Left cardiac atrium (tissue), 4 donors: ENCODE measurements around the gene KRT81. TPM values are rescaled to one million over a fixed set of nuclear protein-coding genes. Genes with fewer than 3 reads are reported as not detected.
"Not testable (repeated sequence)": the region's sequence is repeated elsewhere in the genome, so short reads cannot be mapped to it uniquely, and the experiment has no call there.

Experiments used
- ATAC-seq, 2 donors: fragments of 200-7000 bp; cut with Tn5 transposase; one replicate each; pipeline ENCODE4 v1.9.1; 2020; ENCODE audit warnings: mild to moderate bottlenecking in 2 of 2, moderate library complexity in 2 of 2
- DNase-seq: peaks from one replicate; pipeline ENCODE4 v3.0.0-alpha.2; 2020
- intact Hi-C, 2 donors: fragments of 100-400 bp; cut with DNase I; formaldehyde crosslinking; loops; one replicate each; pipeline versions ENCODE4 v1.14.1 to v1.15.1; 2022 to 2023
- total RNA-seq, 2 donors: library from RNA; stranded (reverse); fragmentation: NEBNext Ultra II Directional; extraction: Animal tissue kit (Norgen Biotek cat#: 25700); gene quantifications; one replicate each; pipeline ENCODE4 v1.2.1, GENCODE V29; 2021
- donor health status: DM: no; HTN: yes; CAD: no.
- donor health status: DM: no; HTN: yes; CAD: no; lungs with severe emphysema.
- donor health status: DM: yes; HTN: yes; CAD: no.
- donor health status: Dilated cardiomyopathy.

Gene KRT81
- total RNA-seq, 2 donors from 2014 or later, result not detected

- intact Hi-C loops, DNase-seq, ATAC-seq: not testable (repeated sequence)
These were observed 13.6 kb upstream of the KRT81 start for GRCh38 chr12:52304941-52305411.

DNA sequence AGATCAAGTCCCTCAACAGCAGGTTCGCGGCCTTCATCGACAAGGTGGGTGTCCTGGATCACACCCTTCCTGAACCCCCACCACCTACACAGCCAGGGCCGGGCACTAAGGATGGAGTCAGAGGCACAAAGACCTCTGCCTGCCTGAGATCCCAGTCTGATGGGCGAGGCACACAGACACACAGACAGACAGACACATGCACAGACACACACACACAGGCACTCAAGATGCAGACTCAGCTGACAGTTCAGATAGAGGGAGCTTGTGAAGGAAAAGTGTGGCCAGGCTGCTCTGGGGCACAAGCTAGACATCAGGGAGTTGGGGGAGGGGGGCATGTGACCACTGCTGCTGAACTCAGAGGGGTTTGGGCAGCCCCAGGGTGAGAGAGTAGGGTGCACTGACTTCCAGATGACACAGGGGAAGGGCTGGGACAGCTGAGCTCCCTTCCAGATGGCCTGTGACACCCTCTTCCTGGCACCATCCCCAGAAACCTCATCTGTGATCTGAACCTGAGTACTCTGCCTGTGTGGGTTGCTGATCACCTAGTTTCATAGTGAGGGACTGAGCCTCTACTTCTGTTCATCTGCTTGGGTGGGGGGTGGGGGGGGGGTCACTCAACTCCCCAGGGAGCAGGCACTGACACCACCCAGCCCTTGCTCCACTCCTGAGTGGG, 11.0 kb upstream of the KRT81 start:
- intact Hi-C loops, ATAC-seq: not testable (repeated sequence)

GRCh38 chr12:52301721-52302120, 10.4 kb upstream of the KRT81 start:
- DNase-seq, intact Hi-C loops, ATAC-seq: not testable (repeated sequence)

More for the DNA sequence above, 11.0 kb upstream of the KRT81 start:
- DNase-seq, result not testable (repeated sequence)

DNA sequence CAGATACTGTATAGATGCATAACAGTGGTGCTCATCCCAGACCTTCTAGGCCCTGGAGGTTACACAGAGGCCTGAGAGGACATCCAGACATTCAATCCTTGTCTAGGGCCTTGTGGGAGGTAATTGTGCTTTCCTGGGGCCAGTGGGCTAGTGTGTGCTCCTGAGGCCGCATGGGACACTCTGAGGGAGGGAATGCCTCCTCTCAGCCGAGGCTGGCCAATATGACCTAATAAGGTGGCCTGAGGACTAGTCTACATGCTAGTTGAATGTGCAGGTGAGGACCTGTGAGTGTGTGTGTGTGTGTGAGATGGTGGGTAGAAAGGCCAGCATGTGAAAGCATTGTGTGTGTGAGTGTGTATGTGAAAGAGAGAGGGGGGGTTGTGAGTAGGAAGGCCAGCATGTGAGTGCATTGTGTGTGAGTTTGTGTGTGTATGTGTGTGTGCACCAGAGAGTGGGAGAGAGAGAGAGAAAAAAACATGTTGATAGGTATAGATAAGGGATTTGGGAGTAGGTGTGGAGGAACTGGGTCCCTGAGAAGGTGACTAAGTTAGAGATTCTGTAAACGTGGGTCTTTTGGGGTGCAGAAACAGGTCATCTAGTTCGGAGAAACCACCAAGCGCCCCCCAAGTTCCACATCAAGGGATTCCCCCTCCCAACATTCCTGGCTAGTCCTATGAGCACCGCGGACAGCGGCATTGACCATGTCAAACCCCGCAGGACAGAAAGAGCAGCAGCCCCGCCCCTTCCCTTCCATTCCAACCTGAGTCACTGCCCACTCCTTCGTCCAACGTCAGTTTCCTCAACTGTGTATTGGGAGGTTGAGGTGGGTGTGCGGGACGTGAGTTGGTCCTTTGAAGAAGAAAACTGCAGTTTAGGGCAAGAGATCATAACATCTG, 9.7 kb upstream of the KRT81 start:
- intact Hi-C loops, result no loop called here
- no peak for DNase-seq
- ATAC-seq, result no peak

DNA sequence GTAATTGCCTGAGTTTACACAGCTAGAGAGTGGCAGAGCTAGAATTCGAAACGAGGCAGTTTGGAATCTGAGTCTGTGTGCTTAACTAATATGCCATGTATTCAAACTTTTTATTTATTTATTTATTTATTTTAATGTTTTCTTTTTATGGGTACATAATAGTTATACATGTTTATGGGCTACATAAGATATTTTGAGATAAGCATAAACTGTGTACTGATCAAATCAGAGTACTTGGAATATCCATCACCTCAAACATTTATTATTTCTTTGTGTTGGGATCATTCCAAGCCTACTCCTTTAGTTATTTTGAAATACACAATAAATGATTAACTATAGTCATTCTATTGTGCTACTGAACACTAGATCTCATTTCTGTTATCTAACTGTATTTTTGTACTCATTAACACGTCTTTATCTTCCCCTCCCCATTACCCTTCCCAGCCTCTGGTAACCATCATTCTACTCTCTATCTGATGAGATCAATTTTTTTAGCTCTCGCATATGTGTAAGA, 7.4 kb upstream of the KRT81 start:
- no peak for ATAC-seq
- DNase-seq, result no peak
- intact Hi-C loops, result no loop called here

DNA sequence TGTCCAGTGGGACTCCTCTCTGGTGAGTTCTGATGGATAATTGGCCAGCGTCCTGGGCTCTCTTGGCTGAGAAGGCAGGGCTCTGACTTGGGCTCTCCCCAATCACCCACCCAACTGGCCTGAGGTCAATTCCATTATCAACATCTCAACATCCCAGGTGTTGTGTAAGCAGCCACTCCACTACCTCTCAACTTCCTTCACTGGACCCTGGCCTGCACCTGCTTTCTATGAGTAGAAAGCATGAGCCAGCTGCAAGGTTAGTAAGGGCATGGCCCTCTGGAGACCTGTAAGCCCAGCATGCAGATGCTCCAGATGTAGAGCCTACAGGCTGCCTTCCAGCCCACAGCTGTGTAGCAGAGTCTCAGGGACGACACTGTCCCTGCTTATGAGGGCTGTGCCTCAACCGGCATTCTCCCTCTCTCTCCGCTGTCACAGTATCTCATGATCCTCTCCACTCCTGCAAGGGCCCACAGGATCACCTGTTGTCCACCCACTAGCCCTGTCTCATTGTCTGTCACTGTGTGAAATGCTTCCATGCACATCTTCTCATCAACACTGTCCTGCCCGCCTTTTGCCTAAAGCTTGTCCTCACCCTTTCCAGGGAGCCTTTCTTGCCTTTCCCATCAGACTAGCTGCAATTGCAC, 5.4 kb upstream of the KRT81 start:
- DNase-seq, result no peak
- intact Hi-C loops, result no loop called here
- no peak for ATAC-seq

DNA sequence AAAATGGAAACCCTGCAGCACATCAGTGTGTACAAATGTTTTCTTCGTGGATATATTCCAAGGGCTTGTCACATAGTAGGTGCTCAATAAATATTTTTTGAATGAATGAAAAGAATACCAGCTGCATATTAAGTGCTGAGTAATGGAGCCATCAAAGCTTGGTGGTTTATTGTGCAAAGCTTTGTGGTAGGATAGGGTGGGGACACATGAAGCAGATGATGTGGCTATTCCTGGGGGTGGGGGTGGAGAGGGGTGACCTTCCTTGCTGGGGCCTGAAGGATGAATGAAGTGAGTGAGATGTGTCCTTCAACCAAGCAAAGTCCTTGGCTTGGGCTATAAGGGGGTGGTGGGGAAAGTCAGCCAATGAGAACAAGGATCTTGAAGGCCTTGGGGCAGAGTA, 4.3 kb upstream of the KRT81 start:
- intact Hi-C loops, result no loop called here
- no peak for DNase-seq
- ATAC-seq, result no peak

DNA sequence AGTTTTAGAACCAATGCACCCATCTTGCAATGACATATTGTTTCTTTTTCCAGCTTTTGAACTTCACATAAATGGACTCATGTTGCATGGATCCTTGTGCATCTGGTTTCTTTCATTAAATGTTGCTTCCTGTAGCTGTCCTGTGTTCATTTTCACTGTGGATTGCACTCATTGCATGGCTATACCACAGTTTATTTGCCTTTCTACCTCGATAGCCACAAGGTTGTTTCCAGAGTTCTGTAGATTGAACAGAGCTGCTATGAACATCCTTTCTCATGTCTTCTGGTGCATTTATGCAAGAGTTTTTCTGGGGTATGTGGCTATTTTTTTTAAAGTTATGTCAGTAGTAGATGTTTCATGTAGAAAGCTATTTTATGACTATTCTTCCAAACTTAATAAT, 3.5 kb upstream of the KRT81 start:
- DNase-seq (no peak), ATAC-seq (no peak)
- intact Hi-C loops, result no loop called here

DNA sequence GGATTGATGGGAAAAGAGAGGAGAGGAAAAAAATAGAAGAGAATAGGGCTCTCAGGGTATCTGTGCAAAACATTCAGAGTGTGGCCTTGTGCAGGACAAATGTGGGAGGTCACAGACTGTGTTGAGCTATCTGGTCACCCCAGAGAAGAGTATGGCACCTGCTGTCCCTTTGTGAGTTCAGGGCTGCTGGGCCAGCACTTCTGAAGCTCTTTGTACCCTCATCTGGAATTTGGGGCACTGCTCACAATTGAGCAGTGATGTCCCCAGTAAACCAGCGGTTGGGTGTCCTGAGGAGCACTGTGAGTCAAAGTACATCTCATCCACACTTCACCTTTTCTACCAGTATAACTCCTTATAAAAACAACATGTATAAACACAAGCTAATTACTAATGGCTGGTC, 2.6 kb upstream of the KRT81 start:
- intact Hi-C loops, result no loop called here
- no peak for DNase-seq
- no peak for ATAC-seq

DNA sequence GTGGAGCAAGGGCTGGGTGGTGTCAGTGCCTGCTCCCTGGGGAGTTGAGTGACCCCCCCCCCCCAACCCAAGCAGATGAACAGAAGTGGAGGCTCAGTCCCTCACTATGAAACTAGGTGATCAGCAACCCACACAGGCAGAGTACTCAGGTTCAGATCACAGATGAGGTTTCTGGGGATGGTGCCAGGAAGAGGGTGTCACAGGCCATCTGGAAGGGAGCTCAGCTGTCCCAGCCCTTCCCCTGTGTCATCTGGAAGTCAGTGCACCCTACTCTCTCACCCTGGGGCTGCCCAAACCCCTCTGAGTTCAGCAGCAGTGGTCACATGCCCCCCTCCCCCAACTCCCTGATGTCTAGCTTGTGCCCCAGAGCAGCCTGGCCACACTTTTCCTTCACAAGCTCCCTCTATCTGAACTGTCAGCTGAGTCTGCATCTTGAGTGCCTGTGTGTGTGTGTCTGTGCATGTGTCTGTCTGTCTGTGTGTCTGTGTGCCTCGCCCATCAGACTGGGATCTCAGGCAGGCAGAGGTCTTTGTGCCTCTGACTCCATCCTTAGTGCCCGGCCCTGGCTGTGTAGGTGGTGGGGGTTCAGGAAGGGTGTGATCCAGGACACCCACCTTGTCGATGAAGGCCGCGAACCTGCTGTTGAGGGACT, 725 bp downstream of the KRT81 start:
- DNase-seq, ATAC-seq, intact Hi-C loops: not testable (repeated sequence)

DNA sequence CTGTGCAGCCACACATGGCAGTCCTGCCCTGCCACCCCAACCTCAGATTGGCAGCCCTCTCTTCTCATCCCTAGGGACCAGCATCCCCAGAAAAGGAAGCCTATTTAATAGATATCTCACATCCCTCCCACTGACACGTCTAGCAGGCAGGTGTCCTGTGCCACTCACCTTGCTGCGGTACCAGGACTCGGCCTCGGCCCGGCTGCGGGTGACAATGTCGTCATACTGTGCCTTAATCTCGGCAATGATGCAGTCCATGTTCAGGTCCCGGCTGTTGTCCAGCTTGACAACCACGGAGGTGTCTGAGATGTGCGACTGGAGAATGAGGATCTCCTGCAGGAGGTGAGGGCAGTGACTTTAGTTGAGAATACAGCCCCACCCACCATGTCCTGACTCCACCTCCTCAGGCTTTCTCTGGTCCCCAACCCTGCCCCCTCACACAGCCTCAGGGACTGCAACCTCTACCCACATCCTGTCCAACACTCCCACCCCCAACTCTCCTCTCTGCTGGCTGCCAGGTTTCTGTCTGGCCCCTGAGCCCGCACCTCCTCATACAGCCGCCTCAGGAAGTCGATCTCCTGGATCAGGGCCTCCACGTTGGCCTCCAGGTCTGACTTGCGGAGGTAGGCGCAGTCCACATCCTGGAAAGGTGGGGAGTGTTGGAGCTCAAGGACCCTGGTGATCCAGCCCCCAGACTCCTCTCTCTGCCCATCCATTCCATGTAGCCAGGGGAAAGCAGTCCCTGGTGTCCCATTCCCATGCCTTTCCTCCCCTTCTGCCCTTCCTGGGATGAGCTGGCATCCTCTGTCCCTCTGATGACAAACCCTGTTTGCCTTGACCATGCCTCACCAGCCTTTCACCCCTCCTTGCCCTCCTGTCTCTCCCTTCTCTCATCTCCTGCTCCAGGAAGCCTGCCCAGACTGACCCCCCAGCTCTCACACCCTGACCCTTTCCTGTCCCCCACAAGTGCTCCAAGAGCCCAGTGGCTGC, 3.2 kb downstream of the KRT81 start:
- intact Hi-C loops, DNase-seq: not testable (repeated sequence)

GRCh38 chr12:52286857-52287785, 4.2 kb downstream of the KRT81 start:
- ATAC-seq, DNase-seq, intact Hi-C loops: not testable (repeated sequence)

More for the DNA sequence above, 3.2 kb downstream of the KRT81 start:
- ATAC-seq, result not testable (repeated sequence)

- DNase-seq (no peak), ATAC-seq (no peak)
- intact Hi-C loops, result no loop called here
These were observed 5.3 kb downstream of the KRT81 start for GRCh38 chr12:52285851-52286530.

DNA sequence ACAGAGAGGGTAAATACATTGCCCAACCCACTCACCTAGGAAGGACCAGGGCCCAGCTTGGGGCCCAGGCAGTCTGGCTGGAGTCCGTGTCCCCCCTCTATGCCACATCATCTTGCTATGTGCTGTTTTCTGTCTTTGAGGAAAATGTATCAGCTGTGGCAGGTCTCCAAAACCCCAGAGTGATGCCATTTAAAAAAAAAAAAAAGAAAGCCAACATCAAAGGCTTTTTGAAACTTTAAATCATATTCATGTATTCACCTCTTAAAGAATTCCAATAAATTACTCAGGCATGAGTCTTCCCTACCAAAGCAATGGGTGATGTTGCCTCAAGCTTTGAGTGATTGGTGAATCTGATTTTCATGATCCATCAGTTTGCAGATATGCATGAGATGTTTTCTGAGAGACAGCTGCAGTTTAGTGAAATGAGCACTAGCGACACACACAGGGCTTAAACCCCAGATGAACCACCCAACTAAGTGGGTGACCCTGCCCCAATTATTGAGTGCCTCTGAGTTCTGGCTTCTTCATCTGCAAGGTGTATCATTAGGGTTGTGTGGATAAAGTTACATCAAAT, 6.1 kb downstream of the KRT81 start:
- intact Hi-C loops, result no loop called here
- no peak for DNase-seq
- no peak for ATAC-seq

DNA sequence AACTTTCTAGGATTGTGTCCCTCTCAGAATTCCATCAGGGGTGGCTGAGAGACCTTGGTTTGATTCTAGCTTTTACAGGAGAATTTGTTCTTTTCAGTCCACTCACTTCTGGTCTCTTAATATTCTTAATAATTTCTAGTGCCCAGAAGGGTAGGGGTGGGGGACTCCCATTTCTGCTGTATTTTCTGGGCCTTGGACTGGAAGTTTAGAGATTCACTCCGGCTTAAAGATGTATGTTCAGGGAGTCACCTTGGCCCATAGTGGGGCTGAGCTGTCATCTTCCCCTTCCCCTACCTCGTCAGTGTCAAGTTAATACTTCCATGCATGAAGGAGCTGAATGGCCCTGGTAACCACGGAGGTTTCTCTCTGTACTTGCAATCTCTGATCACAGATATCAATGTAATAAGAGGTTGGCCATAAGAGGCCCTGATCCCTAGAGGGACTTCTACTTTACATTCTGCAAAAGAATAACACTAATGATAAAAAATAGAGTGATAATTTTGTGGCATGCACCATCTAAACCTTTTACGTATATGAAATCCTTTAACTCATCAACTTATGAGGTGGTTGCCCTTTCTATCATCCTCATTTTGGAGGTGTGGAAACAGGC, 6.7 kb downstream of the KRT81 start:
- no peak for ATAC-seq
- intact Hi-C loops, result no loop called here

More for the DNA sequence above, 6.7 kb downstream of the KRT81 start:
- no peak for DNase-seq
